A673 (cell line): ENCODE data around the gene KRR1.

Experiments
- CTCF ChIP-seq: fragments of 300-800, 200-600 bp; sonication (generic); conservative IDR thresholded peaks from 2 replicates; pipeline ENCODE4 v1.5.1; 2017; ENCODE audit warnings: low read depth, mild to moderate bottlenecking, antibody characterized with exemption, low read length, moderate library complexity, mixed read lengths
- EZH2 ChIP-seq: fragments of 200-600 bp; sonication (generic); IDR thresholded peaks from 2 replicates; pipeline ENCODE4 v1.6.1; 2017; ENCODE audit warnings: borderline replicate concordance, low read depth, mild to moderate bottlenecking, mixed read lengths, antibody characterized with exemption, low read length; ENCODE audit not compliant: poor library complexity, severe bottlenecking

DNA sequence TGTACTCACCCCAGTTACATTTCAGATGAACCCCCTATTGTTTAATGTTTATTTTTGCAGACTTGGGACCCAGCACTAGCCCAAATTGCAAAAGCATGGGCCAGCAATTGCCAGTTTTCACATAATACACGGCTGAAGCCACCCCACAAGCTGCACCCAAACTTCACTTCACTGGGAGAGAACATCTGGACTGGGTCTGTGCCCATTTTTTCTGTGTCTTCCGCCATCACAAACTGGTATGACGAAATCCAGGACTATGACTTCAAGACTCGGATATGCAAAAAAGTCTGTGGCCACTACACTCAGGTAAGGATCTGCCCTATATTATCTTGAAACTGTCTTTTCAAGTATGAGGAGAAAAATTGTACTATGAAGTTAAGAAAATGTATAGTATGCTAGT lies 29.6 kb downstream of the KRR1 start:
- TF ChIP-seq EZH2: no peak
- no peak for TF ChIP-seq CTCF
